HG03457 (cell line): Measurements from ENCODE around the gene GLRX2.

ENCODE experiments used
- ATAC-seq: cut with Tn5 transposase; IDR thresholded peaks from one replicate; pipeline ENCODE4 v1.9.1; 2021; ENCODE audit warnings: moderate number of reproducible peaks; ENCODE audit not compliant: unreplicated experiment

Gene GLRX2

GRCh38 chr1:193113258-193113991 is 8.2 kb upstream of the GLRX2 start:
- no peak for ATAC-seq

- no peak for ATAC-seq
These were observed 6.5 kb upstream of the GLRX2 start for GRCh38 chr1:193111641-193112090.

DNA sequence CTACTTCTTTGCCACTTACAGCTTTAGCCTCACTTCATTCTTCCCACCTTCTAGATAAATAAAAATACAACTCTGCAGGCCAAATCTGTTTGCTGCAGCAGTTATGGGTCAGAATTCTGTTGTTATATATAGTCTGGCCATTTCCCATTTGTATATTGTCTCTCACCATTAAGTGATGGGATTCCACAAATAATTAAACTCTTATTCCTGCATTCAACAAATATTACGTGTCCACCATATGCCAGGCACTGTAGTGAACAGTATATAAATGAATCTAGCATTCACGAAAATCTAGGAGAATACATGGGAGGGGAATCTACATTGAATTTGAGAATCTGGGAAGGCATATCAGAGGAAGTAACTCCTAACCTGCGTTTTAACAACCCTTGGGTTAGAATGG is 5.7 kb upstream of the GLRX2 start:
- no peak for ATAC-seq

- ATAC-seq, result no peak
These were observed 5.0 kb upstream of the GLRX2 start for GRCh38 chr1:193110246-193110645.

DNA sequence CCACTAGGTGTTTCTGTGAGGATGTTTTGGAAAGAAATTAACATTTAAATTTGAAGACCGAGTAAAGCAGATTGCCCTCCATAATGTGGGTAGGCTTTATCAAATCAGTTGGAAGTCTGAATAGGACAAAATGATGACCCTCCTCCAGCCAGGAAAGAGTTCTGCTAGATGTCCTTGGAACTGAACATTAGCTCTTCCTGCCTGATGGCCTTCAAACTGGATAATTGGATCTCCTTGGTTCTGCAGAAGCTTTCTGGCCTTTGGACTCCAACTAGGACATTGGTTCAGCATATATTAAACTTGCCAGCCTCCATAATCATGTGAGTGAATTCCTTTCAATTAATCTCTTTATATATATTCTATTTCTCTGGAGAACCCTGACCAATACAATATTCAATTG is 4.4 kb upstream of the GLRX2 start:
- ATAC-seq, result no peak

GRCh38 chr1:193108471-193108870 is 3.3 kb upstream of the GLRX2 start:
- ATAC-seq, result no peak

GRCh38 chr1:193105821-193106177 is 585 bp upstream of the GLRX2 start:
- no peak for ATAC-seq

DNA sequence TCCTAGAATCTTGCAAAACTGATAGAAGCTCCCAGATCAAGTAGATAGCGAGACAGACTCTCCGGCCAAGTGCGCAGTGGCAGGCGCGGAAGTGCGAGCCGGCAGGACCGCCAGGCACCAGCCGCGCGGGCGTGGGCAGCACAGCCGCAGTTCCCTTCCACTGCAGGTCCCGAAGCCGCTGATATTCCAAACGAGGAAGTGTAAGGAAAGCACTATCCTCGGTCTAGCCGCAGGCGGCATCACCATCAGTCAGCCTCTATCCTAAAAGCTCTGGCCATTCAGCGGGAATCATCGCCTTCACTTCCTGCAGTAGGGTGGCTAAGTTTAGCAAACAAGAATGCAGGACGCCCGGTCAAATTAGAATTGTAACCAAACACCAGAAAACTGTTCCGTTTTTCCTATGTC is 710 bp downstream of the GLRX2 start:
- ATAC-seq, result peak; percentile 14

- ATAC-seq, result no peak
These were observed 1.3 kb downstream of the GLRX2 start for GRCh38 chr1:193103759-193104501.

DNA sequence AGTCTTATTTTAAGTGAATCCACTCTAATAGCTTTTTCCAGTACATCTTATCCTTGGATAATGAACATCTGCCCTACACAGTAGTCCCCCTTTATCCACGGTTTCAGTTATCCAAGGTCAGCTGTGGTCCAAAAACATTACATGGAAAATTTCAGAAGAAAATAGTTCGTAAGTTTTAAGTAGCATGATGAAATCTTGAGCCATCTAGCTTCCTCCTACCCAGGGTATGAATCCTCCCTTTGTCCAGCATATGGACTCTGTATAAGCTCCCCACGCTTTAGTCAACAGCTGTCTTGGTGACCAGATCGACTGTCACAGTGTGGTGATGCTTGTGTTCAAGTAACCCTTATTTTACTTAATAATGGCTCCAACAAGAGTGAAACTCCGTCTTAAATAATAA is 2.6 kb downstream of the GLRX2 start:
- no peak for ATAC-seq

DNA sequence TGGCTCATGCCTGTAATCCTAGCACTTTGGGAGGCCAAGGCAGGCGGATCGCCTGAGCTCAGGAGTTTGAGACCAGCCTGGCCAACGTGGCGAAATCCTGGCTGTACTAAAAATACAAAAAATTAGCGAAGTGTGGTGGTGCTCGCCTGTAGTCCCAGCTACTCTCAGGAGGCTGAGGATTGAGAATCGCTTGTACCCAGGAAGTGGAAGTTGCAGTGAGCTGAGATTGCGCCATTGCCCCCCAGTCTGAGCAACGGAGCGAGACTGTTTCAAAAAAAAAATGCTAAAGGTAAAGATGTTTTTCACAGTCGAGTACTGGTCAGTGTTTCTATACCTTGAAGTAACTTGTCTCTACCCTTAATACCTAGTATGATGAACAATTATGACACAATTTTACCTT is 11.1 kb downstream of the GLRX2 start:
- no peak for ATAC-seq

GRCh38 chr1:193090865-193091264 is 14.3 kb downstream of the GLRX2 start:
- no peak for ATAC-seq

DNA sequence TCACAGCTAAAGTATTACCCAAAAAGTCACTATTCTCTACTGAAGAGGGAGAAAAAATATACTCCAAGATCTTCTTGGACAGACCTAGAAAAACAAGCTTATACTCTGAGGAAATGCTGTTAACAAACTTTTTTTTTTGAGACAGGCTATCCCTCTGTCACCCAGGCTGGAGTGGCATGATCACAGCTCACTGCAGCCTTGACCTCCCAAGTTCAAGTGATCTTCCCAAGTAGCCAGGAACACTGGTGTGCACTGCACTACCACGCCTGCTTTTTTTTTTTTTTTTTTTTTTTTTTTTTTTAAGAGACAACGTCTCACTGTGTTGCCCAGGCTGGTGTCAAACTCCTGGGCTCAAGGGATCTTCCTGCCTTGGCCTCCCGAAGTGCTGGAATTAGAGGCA is 17.3 kb downstream of the GLRX2 start:
- ATAC-seq, result no peak

GRCh38 chr1:193086342-193086741 is 18.9 kb downstream of the GLRX2 start:
- no peak for ATAC-seq

DNA sequence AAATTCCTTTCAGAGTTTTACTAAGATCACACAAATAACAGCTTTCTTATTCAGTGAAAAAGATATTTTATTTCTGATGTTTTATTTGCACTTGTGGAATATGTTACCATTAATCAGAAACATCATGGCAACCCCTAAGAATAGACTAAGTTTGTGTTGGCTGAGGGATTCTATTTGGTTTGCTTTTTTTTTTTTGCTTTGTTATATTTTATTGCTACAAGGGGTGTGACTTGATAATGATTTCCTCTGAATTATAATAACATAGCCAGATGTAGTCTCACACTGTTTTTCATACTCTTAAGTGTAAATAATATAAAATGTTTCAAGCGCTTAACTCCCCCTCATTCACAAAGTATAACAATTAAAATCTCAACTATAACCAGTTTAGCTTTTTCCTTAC is 20.0 kb downstream of the GLRX2 start:
- no peak for ATAC-seq

DNA sequence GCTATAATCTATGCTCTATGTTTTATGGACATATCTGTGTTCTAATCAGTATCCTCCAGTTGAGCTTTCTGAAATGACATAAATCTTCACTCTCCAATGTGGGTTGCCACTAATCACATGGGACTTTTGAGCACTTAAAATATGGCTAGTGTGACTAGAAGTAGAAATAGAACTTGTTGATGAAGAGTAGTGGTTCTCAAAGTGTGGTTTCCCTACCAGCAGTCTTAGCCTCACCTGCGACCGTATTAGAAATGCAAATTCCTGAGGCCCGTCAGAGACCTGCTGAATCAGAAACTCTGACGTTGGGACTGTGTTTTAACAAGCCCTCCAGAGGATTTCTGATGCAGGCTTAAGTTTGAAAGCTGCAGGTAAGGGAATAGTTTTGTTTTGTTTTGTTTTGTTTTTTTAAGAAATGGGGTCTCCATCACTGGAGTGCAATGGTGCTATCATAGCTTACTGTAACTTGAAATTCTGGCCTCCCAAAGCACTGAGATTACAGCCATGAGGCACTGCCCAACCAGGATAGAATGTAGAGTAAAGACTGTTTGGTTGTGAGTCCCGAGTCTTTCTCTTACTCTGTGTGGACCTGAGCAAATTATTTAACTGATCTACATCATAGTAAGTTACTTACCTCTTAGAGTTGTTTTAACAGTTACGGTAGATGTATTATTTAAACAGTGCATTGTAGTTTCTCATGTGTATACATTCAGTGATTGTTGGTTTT is 21.7 kb downstream of the GLRX2 start:
- peak; percentile 92 for ATAC-seq

GRCh38 chr1:193079187-193079586 is 26.0 kb downstream of the GLRX2 start:
- no peak for ATAC-seq

GRCh38 chr1:193077991-193078390 is 27.2 kb downstream of the GLRX2 start:
- no peak for ATAC-seq

GRCh38 chr1:193070942-193071341 is 34.3 kb downstream of the GLRX2 start:
- no peak for ATAC-seq

GRCh38 chr1:193070386-193070753 is 34.8 kb downstream of the GLRX2 start:
- no peak for ATAC-seq

GRCh38 chr1:193069748-193070385 is 35.3 kb downstream of the GLRX2 start:
- no peak for ATAC-seq
